NCI-H524 (cell line): ENCODE results near the gene TRMT112.
"Not testable (repeated sequence)": the region's sequence is repeated elsewhere in the genome, so short reads cannot be mapped to it uniquely, and the experiment has no call there.

Experiments
- DNase-seq, 2 experiments: peaks; one replicate each; lab custom pipeline; 2025; lab: John Stamatoyannopoulos, UW

Gene TRMT112

GRCh38 chr11:64312947-64313346 lies 4.4 kb downstream of the TRMT112 start:
- DNase-seq: no peak

- DNase-seq: not testable (repeated sequence)
Observed at GRCh38 chr11:64307795-64308194, 9.6 kb downstream of the TRMT112 start.

GRCh38 chr11:64306876-64307622 lies 10.3 kb downstream of the TRMT112 start:
- DNase-seq: no peak

DNA sequence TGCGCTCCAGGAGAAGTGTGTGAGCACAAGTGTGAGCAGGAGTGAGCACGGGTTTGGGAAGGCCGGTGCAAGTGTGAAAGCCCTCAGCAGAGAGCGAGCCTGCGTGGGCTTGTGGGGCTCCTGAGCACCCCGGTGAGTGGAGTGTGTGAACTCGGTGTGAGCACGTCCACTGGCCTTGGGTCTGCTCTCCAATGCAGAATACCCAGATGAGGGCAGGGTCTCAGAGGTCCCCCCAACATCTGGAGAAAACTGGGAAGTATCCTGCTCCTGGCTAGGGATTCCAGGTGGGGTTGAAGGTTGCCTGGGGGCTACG lies 10.8 kb downstream of the TRMT112 start:
- DNase-seq: peak in 1 of 2 experiments; percentile 23

GRCh38 chr11:64305691-64306562 lies 11.4 kb downstream of the TRMT112 start:
- peak; percentile 41 to 69 for DNase-seq

DNA sequence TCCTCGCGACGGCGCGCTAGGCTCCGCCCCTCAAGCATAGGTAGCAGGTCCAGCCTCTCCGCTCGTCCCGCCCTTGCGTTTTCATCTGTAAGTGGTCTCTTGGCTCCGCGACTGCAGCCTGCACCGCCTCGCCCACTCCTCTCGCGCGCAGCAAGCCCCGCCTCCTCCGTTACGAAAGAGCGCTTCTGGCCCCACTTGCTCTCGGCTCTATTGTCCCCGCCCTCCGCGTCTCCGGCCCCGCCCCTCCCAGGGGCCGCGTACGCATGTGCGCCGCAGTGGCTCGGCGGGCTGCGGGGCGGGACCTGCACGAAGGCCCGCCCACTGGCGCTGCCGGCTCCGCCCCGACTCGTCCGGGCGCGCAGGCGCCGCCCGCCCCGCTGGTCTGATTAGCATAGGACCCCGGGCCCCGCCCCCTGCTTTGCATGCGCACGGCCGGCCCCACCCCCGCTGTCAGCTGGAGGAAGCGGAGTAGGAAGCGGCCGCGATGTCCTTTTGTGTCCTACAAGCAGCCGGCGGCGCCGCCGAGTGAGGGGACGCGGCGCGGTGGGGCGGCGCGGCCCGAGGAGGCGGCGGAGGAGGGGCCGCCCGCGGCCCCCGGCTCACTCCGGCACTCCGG lies 12.2 kb downstream of the TRMT112 start, which contains the start of gene ESRRA:
TSS of gene ESRRA (plus strand) at position 450 of the 616 bp plus-strand sequence. CDS start 1,656 bp downstream, outside the sequence.
- peak; percentile 93 to 100 for DNase-seq

GRCh38 chr11:64304316-64305072 lies 12.9 kb downstream of the TRMT112 start:
- peak; percentile 53 to 88 for DNase-seq

DNA sequence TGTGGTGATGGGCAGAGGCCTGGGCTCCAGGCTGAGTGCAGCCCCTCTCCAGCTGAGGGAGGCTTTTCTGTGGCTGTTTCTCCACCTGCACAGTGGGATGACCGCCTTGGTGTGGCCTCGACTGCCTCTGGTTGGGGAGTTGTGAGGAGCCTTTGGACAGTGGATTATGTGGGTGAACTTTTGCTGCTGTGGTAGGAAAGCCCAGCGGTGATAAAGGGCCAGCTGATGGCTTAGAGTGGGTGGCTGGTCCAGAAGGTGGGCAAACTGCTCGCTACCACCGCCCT lies 13.4 kb downstream of the TRMT112 start:
- no peak for DNase-seq

- DNase-seq: no peak
Observed at GRCh38 chr11:64303109-64304031, 14.0 kb downstream of the TRMT112 start.

DNA sequence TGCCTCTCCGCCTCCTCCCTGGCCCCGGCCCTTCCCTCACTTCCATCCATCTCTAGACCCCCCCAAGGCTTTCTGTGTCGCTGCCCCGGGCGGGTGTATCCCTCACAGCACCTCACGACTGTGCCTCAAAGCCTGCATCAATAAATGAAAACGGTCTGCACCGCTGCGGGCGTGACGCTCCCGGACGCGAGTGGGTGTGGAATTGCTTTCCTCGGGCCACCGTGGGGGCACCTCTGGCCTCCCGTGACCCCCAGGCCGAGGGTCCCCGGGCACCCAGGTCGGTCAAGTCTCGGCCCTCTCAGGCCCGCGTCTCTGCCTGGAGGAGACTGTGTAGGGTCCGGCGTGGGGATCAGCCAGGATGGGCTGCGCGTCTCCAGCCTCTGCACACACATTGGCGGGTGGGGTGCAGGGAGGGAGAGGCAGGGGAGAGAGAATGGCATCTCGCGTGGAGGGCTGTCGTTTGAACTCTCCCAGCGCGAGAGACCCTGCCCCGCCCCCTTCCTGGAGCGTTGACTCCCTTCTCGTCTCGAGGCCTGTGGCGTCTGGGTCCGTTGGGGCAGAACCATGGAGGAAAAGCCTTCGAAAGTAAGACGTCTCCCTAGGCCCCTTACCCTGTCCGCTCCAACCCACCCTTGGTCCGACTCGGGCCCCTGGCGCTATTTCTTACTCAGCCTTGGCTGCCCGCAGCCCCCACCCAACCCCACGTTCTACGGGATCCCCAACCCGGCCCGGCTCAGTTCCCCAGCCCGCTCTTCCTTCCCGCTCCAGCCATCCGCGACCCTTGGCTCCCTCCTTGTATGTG lies 17.3 kb downstream of the TRMT112 start, which contains the start of gene CATSPERZ:
TSS of gene CATSPERZ (plus strand) at position 512 of the 802 bp plus-strand sequence. CDS start at position 565, 53 bp downstream.
- no peak for DNase-seq

DNA sequence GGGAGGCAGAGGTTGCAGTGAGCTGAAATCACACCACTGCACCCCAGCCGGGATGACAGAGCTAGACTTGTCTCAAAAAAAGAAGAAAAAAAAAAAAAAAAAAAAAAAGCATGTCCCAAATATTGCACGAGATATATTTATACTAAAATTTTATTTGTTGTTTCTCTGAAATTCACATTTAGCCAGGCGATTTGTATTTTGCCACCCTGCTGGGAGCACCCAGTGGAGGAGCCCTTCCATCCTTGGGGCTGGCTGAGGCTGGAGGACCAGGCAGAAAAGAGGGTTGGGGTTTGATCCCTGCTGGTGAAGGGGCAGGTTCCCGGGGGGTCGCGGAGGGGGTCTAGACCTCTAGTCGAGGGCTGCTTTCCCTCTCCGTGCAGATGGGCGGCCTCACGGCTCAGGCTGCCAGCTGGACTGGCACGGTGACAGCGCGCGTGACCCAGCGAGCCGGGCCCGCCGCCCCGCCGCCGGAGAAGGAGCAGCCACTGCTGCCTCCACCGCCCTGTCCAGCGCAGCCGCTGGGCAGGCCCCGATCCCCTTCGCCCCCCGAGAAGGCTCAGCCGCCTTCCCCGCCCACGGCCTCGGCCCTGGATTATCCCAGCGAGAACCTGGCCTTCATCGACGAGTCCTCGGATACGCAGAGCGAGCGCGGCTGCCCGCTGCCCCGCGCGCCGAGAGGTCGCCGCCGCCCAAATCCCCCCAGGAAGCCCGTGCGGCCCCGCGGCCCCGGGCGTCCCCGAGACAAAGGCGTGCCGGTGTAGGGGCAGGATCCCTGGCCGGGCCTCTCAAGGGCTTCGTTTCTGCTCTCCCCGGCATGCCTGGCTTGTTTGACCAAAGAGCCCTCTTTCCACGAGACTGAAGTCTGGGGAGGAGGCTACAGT lies 18.2 kb downstream of the TRMT112 start:
- DNase-seq: peak in 1 of 2 experiments; percentile 40

- DNase-seq: no peak
Observed at GRCh38 chr11:64297699-64298358, 19.5 kb downstream of the TRMT112 start.

DNA sequence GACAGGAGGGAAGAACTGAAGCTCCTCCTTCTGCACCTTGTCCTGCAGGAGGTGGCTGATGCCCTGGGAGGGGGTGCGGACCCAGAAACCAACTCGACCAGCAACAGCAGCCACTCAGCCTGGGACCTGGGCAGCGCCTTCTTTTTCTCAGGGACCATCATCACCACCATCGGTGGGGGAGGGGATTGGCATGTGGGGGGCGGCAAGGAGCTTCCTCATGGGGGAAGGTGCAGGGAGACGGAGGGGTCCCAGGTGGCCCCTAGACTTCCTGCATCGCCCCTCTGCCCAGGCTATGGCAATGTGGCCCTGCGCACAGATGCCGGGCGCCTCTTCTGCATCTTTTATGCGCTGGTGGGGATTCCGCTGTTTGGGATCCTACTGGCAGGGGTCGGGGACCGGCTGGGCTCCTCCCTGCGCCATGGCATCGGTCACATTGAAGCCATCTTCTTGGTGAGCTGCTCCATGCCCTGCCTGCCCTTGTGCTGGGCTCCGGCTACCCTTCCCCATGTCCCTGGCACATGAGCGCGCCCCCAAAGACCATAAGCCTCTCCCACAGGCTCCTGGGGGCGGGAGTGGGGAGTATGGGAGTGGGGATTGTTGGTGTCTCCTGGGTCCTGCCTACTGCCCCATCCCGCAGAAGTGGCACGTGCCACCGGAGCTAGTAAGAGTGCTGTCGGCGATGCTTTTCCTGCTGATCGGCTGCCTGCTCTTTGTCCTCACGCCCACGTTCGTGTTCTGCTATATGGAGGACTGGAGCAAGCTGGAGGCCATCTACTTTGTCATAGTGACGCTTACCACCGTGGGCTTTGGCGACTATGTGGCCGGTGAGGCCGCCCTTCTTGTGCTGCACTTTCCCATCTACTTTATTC lies 20.3 kb downstream of the TRMT112 start:
- DNase-seq: no peak

DNA sequence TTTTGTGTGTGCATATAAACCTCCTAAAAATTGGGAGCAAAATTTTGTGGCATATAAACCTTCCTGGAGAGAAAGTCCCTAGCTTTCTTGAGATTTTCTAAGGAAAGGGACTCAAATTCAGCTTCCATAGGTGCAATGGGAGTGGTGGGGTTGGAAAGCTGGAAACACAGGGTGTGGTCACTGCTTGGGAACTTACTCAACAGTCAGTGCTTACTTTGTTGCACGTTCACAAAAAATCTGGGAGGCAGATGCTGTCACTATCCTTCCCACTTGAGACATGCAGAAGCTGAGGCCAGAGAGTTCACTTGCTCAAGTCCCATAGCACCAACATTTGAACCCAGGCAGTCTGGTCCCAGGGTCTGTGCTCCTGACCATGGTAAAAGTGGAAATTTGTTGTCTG lies 21.1 kb downstream of the TRMT112 start:
- DNase-seq: no peak

GRCh38 chr11:64295760-64296159 lies 21.6 kb downstream of the TRMT112 start:
- DNase-seq: no peak

DNA sequence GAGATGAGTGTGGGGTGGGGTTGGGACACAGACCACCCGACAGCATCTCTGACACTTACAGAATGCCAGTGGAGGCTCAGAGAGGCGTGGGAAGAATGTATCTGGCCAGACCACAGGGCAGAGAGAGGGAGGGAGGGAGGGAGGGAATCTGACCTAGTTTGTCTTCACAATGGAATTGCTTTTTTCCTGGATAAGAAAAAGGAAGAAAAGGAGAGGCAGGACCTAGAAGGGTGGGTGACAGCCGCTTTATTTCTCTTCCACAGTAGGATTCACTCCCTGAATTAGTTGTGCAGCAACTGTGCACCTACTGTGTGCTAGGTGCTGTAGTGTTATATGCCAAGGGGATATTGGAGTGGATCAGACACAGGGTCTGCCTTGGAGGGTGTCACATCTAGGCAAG lies 22.6 kb downstream of the TRMT112 start:
- no peak for DNase-seq

DNA sequence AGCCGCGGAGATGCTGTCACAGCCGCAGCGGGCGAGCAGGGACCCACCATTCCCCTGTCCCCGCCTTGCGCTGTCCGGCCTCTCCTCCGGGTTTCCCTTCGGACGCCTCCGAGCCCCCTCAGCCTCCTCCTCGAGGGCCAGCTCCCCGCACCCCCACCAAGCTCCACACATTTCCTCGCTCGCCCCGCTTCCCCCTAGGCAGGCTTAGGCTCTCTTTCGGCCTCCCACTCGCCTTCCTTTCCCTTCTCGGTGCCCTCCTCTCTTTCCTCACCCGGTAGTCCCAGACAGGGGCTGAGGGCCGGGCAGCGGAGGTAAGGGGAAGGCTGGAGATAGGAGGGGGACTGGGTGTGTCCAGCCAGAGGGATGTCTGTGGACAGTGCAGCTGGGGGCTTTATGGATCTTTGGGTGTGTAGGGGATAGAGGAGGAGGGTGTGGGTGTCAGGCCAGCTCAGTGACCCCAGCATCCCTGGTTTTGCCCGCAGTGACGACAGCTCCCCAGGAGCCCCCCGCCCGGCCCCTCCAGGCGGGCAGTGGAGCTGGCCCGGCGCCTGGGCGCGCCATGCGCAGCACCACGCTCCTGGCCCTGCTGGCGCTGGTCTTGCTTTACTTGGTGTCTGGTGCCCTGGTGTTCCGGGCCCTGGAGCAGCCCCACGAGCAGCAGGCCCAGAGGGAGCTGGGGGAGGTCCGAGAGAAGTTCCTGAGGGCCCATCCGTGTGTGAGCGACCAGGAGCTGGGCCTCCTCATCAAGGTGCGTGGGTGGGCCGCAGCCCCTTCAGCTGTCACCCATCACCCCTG lies 24.7 kb downstream of the TRMT112 start:
- DNase-seq: no peak
